Measurements from ENCODE around the gene RAB1A. TPM values are rescaled to one million over a fixed set of nuclear protein-coding genes. Genes with fewer than 3 reads are reported as not detected.
A peak's percentile ranks its signal among the peaks of the same experiment; 100 is the strongest.

The RAB1A gene
- total RNA-seq, 1 donor from 2014 or later: 80.2 TPM

- no peak for DNase-seq (ENCODE audit: low spot score)
Observed at GRCh38 chr2:65061910-65062339, 68.0 kb downstream of the RAB1A start.

- no peak for DNase-seq (ENCODE audit: low spot score)
Observed at GRCh38 chr2:65061146-65061909, 68.6 kb downstream of the RAB1A start.

- DNase-seq (ENCODE audit: low spot score): no peak
Observed at GRCh38 chr2:65059071-65059470, 70.8 kb downstream of the RAB1A start.

GRCh38 chr2:65057391-65058052 is 72.4 kb downstream of the RAB1A start:
- DNase-seq (ENCODE audit: low spot score): no peak

- no peak for DNase-seq (ENCODE audit: low spot score)
Observed at GRCh38 chr2:65057054-65057375, 72.9 kb downstream of the RAB1A start.

GRCh38 chr2:65056215-65057053 is 73.5 kb downstream of the RAB1A start, which contains the start of gene CEP68:
TSS of gene CEP68 (plus strand) at chr2:65056416. CDS start at chr2:65069445, 13,029 bp downstream.
- peak; percentile 99 for DNase-seq (ENCODE audit: low spot score)

- no peak for DNase-seq (ENCODE audit: low spot score)
Observed at GRCh38 chr2:65055422-65056214, 74.3 kb downstream of the RAB1A start.

- DNase-seq (ENCODE audit: low spot score): no peak
Observed at GRCh38 chr2:65054749-65055421, 75.0 kb downstream of the RAB1A start.

GRCh38 chr2:65053199-65053598 is 76.7 kb downstream of the RAB1A start:
- DNase-seq (ENCODE audit: low spot score): no peak

- DNase-seq (ENCODE audit: low spot score): no peak
Observed at GRCh38 chr2:65050931-65051330, 79.0 kb downstream of the RAB1A start.

- DNase-seq (ENCODE audit: low spot score): no peak
Observed at GRCh38 chr2:65049010-65049639, 80.8 kb downstream of the RAB1A start.

GRCh38 chr2:65046633-65047407 is 83.1 kb downstream of the RAB1A start:
- DNase-seq (ENCODE audit: low spot score): no peak

GRCh38 chr2:65045651-65046050 is 84.3 kb downstream of the RAB1A start:
- no peak for DNase-seq (ENCODE audit: low spot score)

- no peak for DNase-seq (ENCODE audit: low spot score)
Observed at GRCh38 chr2:65044097-65044735, 85.7 kb downstream of the RAB1A start.

- DNase-seq (ENCODE audit: low spot score): no peak
Observed at GRCh38 chr2:65043001-65043400, 86.9 kb downstream of the RAB1A start.

- DNase-seq (ENCODE audit: low spot score): peak; percentile 86
Observed at GRCh38 chr2:65040400-65041261, 89.3 kb downstream of the RAB1A start.

- no peak for DNase-seq (ENCODE audit: low spot score)
Observed at GRCh38 chr2:65039640-65040039, 90.3 kb downstream of the RAB1A start.

- no peak for DNase-seq (ENCODE audit: low spot score)
Observed at GRCh38 chr2:65037178-65037577, 92.7 kb downstream of the RAB1A start.

Data from umbilical cord (tissue), 2 donors.